Transverse colon (tissue), 4 donors: ENCODE results near the gene ZNF597. TPM values are rescaled to one million over a fixed set of nuclear protein-coding genes. Genes with fewer than 3 reads are reported as not detected.

Source experiments
- DNase-seq: peaks from one replicate; pipeline ENCODE4 v3.0.0-alpha.2; 2019
- H3K27ac ChIP-seq, 4 donors: fragments of 200-600 bp; sonication (generic); 2 replicates each; pipeline ENCODE4 v1.5.1; 2016 to 2018; ENCODE audit warnings: inconsistent platforms in 4 of 4
- H3K27me3 ChIP-seq: fragments of 200-600 bp; sonication (generic); 2 replicates; pipeline ENCODE4 v1.5.1; 2017; ENCODE audit warnings: inconsistent platforms
- H3K36me3 ChIP-seq, 4 donors: fragments of 200-600 bp; sonication (generic); 2 replicates each; pipeline ENCODE4 v1.5.1; 2017 to 2019; ENCODE audit warnings: inconsistent platforms in 4 of 4
- H3K4me1 ChIP-seq, 4 donors: fragments of 200-600 bp; sonication (generic); 2 replicates each; pipeline ENCODE4 v1.5.1; 2017 to 2020; ENCODE audit warnings: inconsistent platforms in 4 of 4
- H3K4me3 ChIP-seq, 4 donors: fragments of 200-600 bp; sonication (generic); 1 replicate in 1 of 4; 2 replicates in 3 of 4; pipeline versions ENCODE4 v1.5.1 to v1.6.1; 2017 to 2019; ENCODE audit warnings: inconsistent platforms in 4 of 4
- H3K9me3 ChIP-seq, 2 donors: fragments of 200-600 bp; sonication (generic); 2 replicates each; pipeline ENCODE4 v1.5.1; 2017 to 2019; ENCODE audit warnings: inconsistent platforms in 2 of 2
- EP300 ChIP-seq: sonication (generic); formaldehyde crosslinking; IDR thresholded peaks from one replicate; pipeline ENCODE4 v1.6.1; 2017; ENCODE audit warnings: antibody characterized with exemption, low read depth
- POLR2A ChIP-seq: fragments of 450-650 bp; IDR thresholded peaks from one replicate; pipeline ENCODE4 v1.6.1; 2016; ENCODE audit warnings: antibody characterized with exemption, mild to moderate bottlenecking, moderate library complexity
- POLR2AphosphoS5 ChIP-seq, 3 donors: sonication (generic); formaldehyde crosslinking; IDR thresholded peaks; one replicate each; pipeline ENCODE4 v1.6.1; 2016; ENCODE audit warnings: antibody characterized with exemption in 3 of 3
- WGBS, 2 donors: methylation state at CpG; one replicate each; pipeline ENCODE4 v1.1.5; 2018; ENCODE audit warnings: low coverage in 1 of 2; 5-methylcytosine and 5-hydroxymethylcytosine counted together
- in situ Hi-C, 4 donors: fragments of 200-750 bp; cut with MboI; loops; one replicate each; pipeline versions ENCODE4 v1.15.0 to v1.15.1; 2017; ENCODE audit warnings: low sequenced_read_pairs in 3 of 4, low pct_ligation_motif_present in 1 of 4, low pct_unique_long_range_greater_than_20kb in 1 of 4
- intact Hi-C: fragments of 100-400 bp; cut with DNase I; formaldehyde crosslinking; loops from one replicate; pipeline ENCODE4 v1.15.1; 2023; ENCODE audit warnings: low total_unique reads
- total RNA-seq, 4 donors: library from RNA; depleted of rRNA; stranded (reverse); fragments of >200 nt; gene quantifications; one replicate each; pipeline ENCODE4 v1.1.0, GENCODE V29; 2016
- TF ChIP-seq, protein P1 (sequence below), 5 experiments: fragments of 200-600 bp in 3 of 5; fragments of 450-650 bp in 2 of 5; sonication (generic) in 3 of 5; IDR thresholded peaks; 1 replicate in 2 of 5; 2 replicates in 3 of 5; pipeline ENCODE4 v1.5.1; 2016 to 2017; ENCODE audit warnings: antibody characterized with exemption in 5 of 5, inconsistent platforms in 3 of 5, mild to moderate bottlenecking in 2 of 5, moderate library complexity in 1 of 5

ZNF597 gene
- total RNA-seq, 4 donors from 2014 or later = 0.37 to 2.4 (median 0.91) TPM

DNA sequence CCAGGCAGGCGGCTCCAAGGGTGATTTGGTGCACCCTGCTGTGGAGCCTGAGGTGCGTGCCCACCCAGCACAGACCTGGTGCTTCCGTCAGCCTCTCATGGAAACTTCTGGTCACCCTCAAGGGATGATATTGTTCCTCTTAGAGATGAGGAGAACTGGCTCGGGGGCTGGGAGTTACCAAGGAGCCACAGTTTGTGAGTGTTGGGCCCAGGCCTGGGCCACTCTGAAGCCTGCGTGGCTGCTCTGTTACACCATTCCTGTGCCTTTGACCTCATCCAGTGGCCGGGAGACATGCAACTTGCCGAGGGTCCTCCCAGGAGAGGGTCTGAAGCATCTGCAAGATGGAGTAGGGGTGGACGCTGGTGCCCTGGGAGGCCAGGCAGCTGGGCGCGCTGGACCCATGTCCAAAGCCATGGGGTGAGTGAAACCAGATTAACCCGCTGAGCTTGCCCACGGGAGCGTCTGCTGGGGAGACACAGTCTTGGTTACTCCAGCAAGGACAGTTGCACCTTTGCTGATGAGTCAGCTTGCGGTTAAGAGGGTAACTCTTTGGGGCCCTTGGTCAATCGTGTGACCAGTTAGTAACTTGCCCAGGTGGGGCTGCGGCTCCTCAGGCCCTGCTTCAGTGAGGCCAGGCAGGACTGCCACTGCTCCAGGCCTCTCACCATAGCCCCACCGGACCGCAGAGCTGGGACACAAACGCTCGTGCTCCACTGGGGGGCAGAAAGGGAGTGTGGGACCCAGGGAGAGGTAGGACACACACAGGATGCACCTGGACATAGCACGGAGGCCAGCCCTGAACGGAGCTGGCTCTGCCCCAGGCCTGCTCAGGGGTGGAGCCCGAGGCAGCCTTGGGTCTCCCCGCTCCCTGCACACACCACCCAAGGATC is 44.5 kb upstream of the ZNF597 start:
- Histone ChIP-seq H3K27ac (no peak overlapping the region), H3K36me3 (peaks cover 0 to 34% (median 19%) of the 10 kb centered on the region in 4 donors), H3K4me3 (no peak overlapping the region), H3K4me1 (no peaks in the 10 kb centered on the region), H3K27me3 (no peaks in the 10 kb centered on the region), H3K9me3 (no peaks in the 10 kb centered on the region)
- intact Hi-C loops = no loop called here
- WGBS, 2 donors = 84% methylated on average over 23 of the region's 24 CpGs; no CpG with 5 or more reads in 1 of the 2 donors
- TF ChIP-seq POLR2A (no peak), POLR2AphosphoS5 (IDR thresholded peaks at IDR 0.05) (no peak), EP300 (no peak)
- TF ChIP-seq, protein P1, sequence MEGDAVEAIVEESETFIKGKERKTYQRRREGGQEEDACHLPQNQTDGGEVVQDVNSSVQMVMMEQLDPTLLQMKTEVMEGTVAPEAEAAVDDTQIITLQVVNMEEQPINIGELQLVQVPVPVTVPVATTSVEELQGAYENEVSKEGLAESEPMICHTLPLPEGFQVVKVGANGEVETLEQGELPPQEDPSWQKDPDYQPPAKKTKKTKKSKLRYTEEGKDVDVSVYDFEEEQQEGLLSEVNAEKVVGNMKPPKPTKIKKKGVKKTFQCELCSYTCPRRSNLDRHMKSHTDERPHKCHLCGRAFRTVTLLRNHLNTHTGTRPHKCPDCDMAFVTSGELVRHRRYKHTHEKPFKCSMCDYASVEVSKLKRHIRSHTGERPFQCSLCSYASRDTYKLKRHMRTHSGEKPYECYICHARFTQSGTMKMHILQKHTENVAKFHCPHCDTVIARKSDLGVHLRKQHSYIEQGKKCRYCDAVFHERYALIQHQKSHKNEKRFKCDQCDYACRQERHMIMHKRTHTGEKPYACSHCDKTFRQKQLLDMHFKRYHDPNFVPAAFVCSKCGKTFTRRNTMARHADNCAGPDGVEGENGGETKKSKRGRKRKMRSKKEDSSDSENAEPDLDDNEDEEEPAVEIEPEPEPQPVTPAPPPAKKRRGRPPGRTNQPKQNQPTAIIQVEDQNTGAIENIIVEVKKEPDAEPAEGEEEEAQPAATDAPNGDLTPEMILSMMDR (IDR thresholded peaks at IDR 0.05) = no peak
- in situ Hi-C loops = no loop called here
- no peak for DNase-seq

DNA sequence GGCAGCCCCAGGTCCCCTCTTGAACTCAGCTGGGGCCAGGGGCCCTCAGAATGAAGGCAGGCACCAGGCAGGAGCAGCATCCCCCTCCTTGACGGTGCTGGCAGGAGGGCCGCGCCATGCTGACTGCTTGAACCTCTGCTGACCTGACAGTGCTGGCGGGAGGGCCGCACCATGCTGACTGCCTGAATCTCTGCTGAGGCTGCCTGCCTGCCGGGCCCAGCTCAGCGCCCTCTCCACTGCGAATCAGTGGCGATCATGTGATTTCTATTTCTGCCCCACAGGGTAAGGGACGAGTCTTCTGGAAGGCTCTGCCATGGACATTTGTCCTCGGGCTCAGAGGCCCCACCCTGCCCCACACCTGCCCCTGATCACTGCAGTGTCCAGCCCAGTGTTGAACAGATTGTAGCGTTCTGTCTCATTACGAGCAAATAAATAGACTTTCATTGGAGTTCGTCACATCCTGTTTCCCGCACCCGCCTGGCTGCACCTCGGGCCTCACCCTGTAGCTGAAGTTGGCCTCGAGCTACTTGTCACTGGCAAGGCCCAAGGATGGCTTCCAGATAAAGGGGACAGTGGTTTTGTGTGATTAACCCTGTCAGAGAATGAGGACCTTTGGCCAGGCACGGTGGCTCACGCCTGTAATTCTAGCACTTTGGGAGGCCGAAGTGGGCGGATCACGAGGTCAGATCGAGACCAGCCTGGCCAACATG is 43.4 kb upstream of the ZNF597 start:
- H3K9me3 ChIP-seq = no peaks in the 10 kb centered on the region
- TF ChIP-seq POLR2A = no peak
- peaks cover 0 to 45% (median 20%) of the 10 kb centered on the region in 4 donors for H3K36me3 ChIP-seq
- in situ Hi-C loops (no loop called here), intact Hi-C loops (no loop called here)
- no peak for DNase-seq
- H3K27me3 ChIP-seq = no peaks in the 10 kb centered on the region
- H3K27ac ChIP-seq = no peak overlapping the region
- H3K4me1 ChIP-seq = no peaks in the 10 kb centered on the region
- WGBS, 2 donors = 92% methylated on average over 24 of the region's 24 CpGs; no CpG with 5 or more reads in 1 of the 2 donors
- no peak overlapping the region for H3K4me3 ChIP-seq

DNA sequence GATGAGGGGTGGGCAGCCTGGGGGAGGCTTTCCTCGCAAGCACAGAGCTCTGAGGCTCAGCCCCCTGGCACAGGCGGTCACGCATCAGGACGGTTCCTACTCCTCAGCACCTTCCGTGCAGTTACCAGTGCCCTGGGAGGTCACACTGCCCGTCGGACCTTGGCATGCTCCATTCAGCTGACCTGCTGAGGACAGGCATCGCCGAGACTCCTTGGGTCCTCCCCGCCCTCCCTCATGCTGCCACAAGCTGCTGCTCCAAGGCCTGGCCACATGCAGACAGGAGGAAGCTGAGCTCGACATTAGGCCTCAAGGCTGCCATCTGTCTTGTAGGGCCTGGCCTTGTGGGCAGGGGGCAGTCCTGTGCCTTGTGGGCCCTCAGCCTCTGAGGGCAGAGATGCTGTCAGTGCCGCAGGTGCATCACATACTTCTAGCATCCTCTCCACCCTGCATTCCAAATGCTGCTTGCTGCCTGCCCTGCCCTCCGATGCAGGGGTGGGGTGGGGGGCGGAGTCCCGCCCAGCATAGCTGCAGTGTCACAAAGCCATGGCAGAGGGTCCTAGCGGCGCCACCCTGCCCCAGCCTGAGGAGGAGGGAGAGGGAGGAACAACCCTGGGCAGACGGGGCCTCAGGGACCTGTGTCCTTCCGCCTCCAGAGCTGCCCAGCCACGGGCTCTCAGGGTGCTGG is 42.7 kb upstream of the ZNF597 start:
- intact Hi-C loops = no loop called here
- Histone ChIP-seq H3K9me3 (no peaks in the 10 kb centered on the region), H3K4me3 (no peak overlapping the region), H3K27me3 (no peaks in the 10 kb centered on the region), H3K36me3 (peaks cover 0 to 52% (median 21%) of the 10 kb centered on the region in 4 donors), H3K27ac (no peak overlapping the region), H3K4me1 (no peaks in the 10 kb centered on the region)
- in situ Hi-C loops = no loop called here
- 92% methylated on average over 17 of the region's 20 CpGs; no CpG with 5 or more reads in 1 of the 2 donors for WGBS, 2 donors
- DNase-seq = no peak
- TF ChIP-seq, protein P1 (IDR thresholded peaks at IDR 0.05) = no peak
- TF ChIP-seq EP300 (no peak), POLR2A (no peak), POLR2AphosphoS5 (IDR thresholded peaks at IDR 0.05) (no peak)

DNA sequence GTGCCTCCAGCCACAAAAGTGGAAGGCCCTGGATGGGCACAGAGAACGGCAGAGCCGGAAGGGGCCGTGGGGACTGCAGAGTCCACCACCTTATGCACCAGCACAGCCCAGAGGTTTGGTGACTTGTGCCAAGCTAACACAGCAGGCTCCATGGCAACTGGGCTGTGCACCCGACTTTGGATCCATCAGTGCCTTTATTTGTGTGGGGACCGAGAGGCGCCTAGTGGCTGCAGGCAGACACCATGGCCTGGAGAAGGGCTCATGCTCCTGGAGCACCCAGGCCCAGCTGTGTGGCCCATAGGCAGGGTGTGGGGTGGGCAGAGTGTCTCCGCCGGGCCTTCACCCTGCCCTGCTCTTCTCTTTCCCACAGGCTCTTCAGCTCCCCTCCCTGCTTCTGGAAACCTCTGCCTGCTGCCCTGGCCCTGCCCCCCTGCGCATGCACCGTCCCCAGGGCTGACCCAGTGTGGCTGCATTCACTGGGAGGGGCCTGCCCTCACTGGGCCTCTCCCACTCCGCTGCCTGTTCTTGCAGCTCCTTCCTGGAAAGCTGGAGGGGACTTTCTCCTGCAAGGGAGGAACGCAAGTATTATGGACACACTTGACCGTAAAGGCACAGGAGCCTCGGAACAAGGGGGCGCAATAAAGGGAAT is 41.9 kb upstream of the ZNF597 start:
- 88% methylated on average over 15 of the region's 15 CpGs; no CpG with 5 or more reads in 1 of the 2 donors for WGBS, 2 donors

More for the DNA sequence above, 41.9 kb upstream of the ZNF597 start:
- intact Hi-C loops (no loop called here), in situ Hi-C loops (no loop called here)
- TF ChIP-seq POLR2AphosphoS5 (IDR thresholded peaks at IDR 0.05) = no peak
- no peaks in the 10 kb centered on the region for H3K4me1 ChIP-seq
- no peaks in the 10 kb centered on the region for H3K27me3 ChIP-seq
- H3K36me3 ChIP-seq = peaks cover 0 to 58% (median 24%) of the 10 kb centered on the region in 4 donors
- no peaks in the 10 kb centered on the region for H3K9me3 ChIP-seq
- no peak overlapping the region for H3K4me3 ChIP-seq
- H3K27ac ChIP-seq = no peak overlapping the region
- DNase-seq = no peak
